Measurements from ENCODE around the gene ASIC1.

Gene ASIC1

DNA sequence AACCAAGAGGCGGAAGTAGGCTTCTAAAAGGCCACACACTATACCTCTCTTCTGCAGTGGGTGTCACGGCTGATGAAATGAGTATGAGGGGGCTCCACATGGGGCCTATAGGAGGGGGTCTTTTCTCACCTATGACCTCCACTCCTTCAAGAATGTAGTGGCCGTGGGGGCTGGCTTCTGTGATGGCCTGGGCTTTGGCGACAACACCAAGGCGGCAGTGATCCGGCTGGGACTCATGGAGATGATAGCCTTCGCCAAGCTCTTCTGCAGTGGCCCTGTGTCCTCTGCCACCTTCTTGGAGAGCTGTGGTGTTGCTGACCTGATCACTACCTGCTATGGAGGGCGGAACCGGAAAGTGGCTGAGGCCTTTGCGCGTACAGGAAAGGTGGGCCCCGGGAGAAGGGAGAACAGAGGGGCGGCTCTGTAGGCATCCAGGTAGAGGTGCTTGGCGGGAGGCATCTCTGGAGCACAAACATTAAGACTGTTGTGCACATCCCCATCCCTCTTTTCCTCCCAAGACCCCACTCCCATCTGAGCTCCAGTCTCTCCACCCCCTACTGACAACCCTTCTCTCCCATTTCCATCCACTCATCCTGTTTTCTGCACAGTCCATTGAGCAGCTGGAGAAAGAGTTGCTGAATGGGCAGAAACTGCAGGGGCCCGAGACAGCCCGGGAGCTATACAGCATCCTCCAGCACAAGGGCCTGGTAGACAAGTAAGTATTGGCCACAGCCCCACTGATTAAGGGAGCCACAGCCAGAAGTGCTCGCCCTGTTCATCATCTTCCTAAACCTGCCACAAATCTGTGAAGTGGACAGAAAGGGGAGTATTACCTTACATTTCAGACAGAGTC lies 50.2 kb downstream of the ASIC1 start:
- no peak for DNase-seq (ENCODE audit: low spot score)

DNA sequence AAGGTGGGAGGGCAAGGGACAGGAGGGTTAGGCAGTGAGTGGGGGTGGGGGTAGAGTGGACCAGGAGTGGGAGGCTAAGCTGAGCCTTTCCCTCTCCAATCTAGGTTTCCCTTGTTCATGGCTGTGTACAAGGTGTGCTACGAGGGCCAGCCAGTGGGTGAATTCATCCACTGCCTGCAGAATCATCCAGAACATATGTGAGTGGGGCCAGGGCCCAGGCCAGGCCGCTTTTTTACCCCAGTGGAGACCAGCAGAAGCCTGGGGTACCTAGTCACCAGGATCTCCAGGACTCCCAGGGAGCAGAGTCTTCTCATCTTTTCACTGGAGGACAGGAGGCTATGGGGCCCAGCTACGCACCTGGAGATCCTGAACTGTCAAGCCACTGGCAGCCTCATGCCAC lies 51.9 kb downstream of the ASIC1 start:
- no peak for DNase-seq (ENCODE audit: low spot score)

- DNase-seq (ENCODE audit: low spot score), result peak; percentile 37
These were observed 52.8 kb downstream of the ASIC1 start for GRCh38 chr12:50110127-50110761.

GRCh38 chr12:50110762-50111351 lies 53.5 kb downstream of the ASIC1 start:
- peak; percentile 57 for DNase-seq (ENCODE audit: low spot score)

DNA sequence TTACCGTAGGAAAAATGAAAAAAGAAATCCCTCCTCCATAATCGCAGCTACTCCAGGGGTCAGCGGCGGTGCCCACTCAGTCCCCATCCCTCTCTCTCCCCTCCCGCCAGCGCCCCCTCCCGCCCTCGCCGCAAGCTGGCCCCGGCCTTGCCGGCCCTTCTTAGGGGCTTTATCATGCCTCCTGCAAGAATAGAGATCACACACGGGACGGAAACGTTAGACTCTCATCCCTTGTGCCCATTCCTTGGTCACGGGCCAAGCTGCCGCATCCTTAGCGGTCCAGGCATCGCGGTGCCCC lies 53.9 kb downstream of the ASIC1 start:
- DNase-seq (ENCODE audit: low spot score), result no peak

GRCh38 chr12:50111693-50112455 lies 54.5 kb downstream of the ASIC1 start, which contains the start of gene COX14:
Gene COX14, plus strand, starts transcription at chr12:50112236. Its CDS starts 7,808 bp downstream, at chr12:50120044.
- DNase-seq (ENCODE audit: low spot score), result peak; percentile 100

DNA sequence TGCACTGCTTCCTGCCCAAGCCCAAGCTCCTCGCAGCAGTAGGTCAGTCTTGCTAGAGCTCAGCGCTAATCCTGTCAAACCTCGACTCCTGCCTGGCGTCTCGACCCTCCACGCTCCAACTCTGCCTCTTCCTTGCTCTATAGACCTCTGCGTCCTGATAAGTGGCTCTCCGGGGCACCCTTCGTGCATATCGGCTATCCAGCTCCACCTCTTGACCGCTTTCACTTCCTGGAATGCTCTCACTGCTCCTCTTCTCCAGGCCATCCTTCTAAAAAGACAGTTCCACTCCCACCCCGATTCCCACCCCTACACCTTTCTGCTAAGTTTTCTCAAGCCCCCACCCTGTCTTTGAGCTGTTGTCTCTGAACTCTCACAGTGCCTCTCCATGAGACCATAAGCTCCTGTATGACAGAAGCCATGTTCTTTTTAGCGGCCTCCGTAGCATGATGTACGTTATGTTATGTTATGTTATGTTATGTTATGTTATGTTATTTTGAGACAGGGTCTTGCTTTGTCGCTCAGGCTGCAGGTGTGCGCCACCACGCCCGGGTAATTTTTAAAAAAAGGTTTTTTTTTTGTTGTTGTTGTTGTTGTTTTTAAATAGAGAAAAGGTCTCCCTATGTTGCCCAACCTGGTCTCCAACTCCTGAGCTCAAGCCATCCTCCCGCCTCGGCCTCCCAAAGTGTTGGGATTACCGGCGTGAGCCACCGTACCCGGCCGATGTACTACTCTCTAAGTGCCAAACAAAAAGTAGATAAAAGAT lies 55.2 kb downstream of the ASIC1 start:
- no peak for DNase-seq (ENCODE audit: low spot score)

DNA sequence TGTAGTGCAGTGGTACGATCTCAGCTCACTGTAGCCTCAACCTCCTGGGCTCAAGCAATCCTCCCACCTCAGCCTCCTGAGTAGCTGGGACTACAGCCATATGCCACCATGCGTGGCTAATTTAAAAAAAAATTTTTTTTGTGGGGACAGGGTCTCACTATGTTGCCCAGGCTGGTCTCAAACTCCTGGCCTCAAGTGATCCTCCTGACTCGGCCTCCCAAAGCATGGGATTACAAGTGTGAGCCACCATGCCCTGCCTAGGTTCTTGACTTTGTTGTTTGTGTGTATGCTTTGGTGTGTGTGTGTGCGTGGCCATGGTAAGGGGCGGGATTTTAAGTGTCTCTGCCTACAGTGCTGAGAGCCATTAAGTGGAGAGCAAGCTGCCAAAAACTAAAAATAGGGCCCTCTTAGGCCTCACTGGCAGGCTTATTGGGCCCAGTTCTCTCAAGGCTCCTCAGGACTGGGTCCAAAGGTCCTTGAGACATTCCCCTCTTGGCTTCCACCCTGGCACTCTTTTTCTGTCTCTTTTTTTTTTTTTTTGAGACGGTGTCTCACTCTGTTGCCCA lies 59.7 kb downstream of the ASIC1 start:
- DNase-seq (ENCODE audit: low spot score), result no peak

GRCh38 chr12:50119387-50119786 lies 62.0 kb downstream of the ASIC1 start:
- DNase-seq (ENCODE audit: low spot score), result no peak

GRCh38 chr12:50120521-50120920 lies 63.1 kb downstream of the ASIC1 start:
- no peak for DNase-seq (ENCODE audit: low spot score)

DNA sequence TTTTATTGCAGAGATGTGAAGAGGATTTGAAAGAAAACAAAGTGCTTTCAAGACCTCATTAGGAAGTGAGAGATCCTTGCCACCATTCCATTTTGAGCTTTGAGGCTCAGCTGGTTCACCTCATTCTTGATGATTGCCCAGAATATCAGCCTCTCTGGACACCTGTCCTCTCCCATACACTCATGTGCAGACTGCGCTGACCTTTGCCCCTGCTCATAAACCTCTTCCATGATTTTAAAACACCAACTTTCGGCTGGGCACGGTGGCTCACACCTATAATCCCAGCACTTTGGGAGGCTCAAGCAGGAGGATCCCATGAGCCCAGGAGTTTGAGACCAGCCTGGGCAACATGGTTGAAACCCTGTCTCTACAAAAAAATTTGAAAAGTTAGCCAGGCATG lies 63.6 kb downstream of the ASIC1 start:
- DNase-seq (ENCODE audit: low spot score), result no peak

DNA sequence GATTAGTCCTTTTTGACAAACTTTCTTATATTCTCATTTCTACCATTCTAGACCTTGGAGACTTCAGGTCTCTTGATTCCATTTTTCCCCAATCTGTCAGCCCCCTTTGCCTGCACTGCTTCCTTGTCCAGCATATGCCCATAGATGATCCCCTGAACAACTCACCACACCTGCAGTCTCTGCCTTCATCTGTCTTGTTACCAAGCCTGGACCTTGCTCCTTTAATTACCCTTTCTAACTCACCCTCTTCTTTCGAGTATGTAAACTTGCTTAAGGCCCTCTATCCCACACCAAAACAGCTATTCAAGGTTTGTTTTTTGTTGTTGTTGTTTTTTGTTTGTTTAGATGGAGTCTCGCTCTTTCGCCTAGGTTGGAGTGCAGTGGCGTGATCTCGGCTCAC lies 64.2 kb downstream of the ASIC1 start:
- DNase-seq (ENCODE audit: low spot score), result no peak

- DNase-seq (ENCODE audit: low spot score), result no peak
These were observed 65.8 kb downstream of the ASIC1 start for GRCh38 chr12:50123203-50123602.

- DNase-seq (ENCODE audit: low spot score), result no peak
These were observed 70.2 kb downstream of the ASIC1 start for GRCh38 chr12:50127546-50127945.

GRCh38 chr12:50129290-50129689 lies 71.9 kb downstream of the ASIC1 start:
- no peak for DNase-seq (ENCODE audit: low spot score)

DNA sequence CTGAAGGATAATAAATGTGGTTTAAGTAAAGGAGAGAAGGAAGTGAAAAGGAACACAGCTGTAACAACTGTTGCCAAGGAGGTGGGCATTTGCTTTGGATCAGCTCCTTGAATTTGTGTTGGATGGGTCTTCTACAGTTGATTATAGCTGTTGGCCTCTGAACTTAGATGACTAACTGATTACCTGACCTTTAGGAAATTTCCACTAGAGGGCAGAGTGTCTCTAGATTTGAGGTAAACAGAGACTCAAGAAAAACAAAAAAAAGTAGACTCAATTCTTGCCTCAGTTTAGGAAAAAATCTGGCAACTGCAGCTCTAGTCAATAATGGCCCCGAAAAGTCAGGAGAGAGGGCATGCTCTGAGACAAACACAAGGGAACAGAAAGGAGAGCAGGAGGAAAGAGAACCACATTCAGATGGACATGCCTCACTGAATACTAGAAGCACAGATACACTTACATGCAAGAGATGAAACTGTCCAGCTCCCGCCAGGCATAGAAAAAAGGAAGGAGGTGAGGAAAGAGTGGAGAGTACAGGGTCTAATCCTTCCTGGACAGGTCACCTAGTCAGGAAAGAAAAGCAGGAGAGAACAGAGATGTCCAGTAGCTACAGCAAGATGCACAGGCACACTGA lies 75.2 kb downstream of the ASIC1 start:
- peak; percentile 43 for DNase-seq (ENCODE audit: low spot score)

Data from SK-N-DZ (cell line).